NCI-H345 (cell line): ENCODE measurements around the gene FAF1.

Source experiments
- DNase-seq: peaks from one replicate; lab custom pipeline; 2025; lab: John Stamatoyannopoulos, UW

Gene FAF1

GRCh38 chr1:50488876-50489275, 471.2 kb downstream of the FAF1 start:
- DNase-seq = no peak

- DNase-seq = no peak
Measured at GRCh38 chr1:50488356-50488755, 471.7 kb downstream of the FAF1 start.

- no peak for DNase-seq
Measured at GRCh38 chr1:50487725-50488124, 472.3 kb downstream of the FAF1 start.

GRCh38 chr1:50481142-50481736, 478.8 kb downstream of the FAF1 start:
- peak; percentile 1 for DNase-seq

GRCh38 chr1:50476800-50477199, 483.3 kb downstream of the FAF1 start:
- DNase-seq = no peak

GRCh38 chr1:50474859-50475809, 484.9 kb downstream of the FAF1 start:
- peak; percentile 7 for DNase-seq

- DNase-seq = no peak
Measured at GRCh38 chr1:50473513-50473912, 486.6 kb downstream of the FAF1 start.

GRCh38 chr1:50471967-50472366, 488.1 kb downstream of the FAF1 start:
- no peak for DNase-seq

GRCh38 chr1:50462964-50463363, 497.1 kb downstream of the FAF1 start:
- DNase-seq = no peak

GRCh38 chr1:50458507-50458906, 501.6 kb downstream of the FAF1 start:
- no peak for DNase-seq

GRCh38 chr1:50454911-50455310, 505.2 kb downstream of the FAF1 start:
- no peak for DNase-seq

- peak; percentile 60 for DNase-seq
Measured at GRCh38 chr1:50453266-50453665, 506.8 kb downstream of the FAF1 start.

- no peak for DNase-seq
Measured at GRCh38 chr1:50452700-50453099, 507.4 kb downstream of the FAF1 start.

GRCh38 chr1:50450861-50451653, 509.0 kb downstream of the FAF1 start:
- DNase-seq = no peak

GRCh38 chr1:50447961-50448360, 512.1 kb downstream of the FAF1 start:
- no peak for DNase-seq

GRCh38 chr1:50441183-50441582, 518.9 kb downstream of the FAF1 start:
- no peak for DNase-seq

- no peak for DNase-seq
Measured at GRCh38 chr1:50438945-50439344, 521.1 kb downstream of the FAF1 start.

GRCh38 chr1:50436489-50436888, 523.6 kb downstream of the FAF1 start:
- DNase-seq = no peak

- DNase-seq = no peak
Measured at GRCh38 chr1:50430010-50430405, 530.1 kb downstream of the FAF1 start.

GRCh38 chr1:50427818-50428779, 532.0 kb downstream of the FAF1 start:
- no peak for DNase-seq

GRCh38 chr1:50427086-50427817, 532.8 kb downstream of the FAF1 start:
- DNase-seq = no peak
